ENCODE results near the gene CLCNKA. TPM values are rescaled to one million over a fixed set of nuclear protein-coding genes. Genes with fewer than 3 reads are reported as not detected.
A peak's percentile ranks its signal among the peaks of the same experiment; 100 is the strongest.
"Not testable (repeated sequence)": the region's sequence is repeated elsewhere in the genome, so short reads cannot be mapped to it uniquely, and the experiment has no call there.

Gene CLCNKA
- total RNA-seq, 8 experiments from 2014 or later: 0.04 to 0.35 TPM; not detected in 6

DNA sequence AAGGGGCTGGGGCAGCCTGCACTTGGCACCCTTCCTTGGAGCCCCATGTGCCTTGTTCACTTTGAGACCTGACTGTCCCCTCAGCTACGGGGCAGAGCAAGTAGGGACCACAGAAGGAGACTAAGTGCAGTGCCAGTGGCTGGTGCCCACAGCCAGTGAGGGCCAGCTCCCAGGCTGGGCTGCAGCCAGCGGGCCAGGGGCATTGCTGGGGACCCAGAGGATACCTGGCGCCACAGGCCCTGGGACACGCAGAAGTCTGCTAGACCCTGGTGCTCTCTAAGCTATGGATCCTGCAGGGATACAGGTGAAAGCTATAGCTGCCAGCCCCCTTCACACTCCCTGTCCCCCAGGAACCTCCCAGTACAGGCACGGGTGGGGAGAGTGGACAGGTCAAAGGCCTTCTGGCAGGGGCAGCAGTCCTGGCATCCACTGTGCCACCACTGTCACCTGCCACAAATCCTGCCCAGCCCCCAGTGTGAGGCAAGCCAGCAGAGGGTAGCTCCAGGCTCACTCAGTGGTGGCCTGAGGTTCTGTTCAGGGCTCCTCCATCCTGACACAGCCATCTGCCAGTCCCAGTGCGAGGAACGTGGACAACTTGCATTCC is 1.3 kb downstream of the CLCNKA start:
- no peak for ATAC-seq (replicated peaks in 6 of 8)
- H3K4me3 ChIP-seq: no peak overlapping the region
- no peak overlapping the region for H3K27ac ChIP-seq
- in situ Hi-C loops (cut with MboI; ENCODE audit: low pct_unique_long_range_greater_than_20kb in 2 of 9, low sequenced_read_pairs in 9 of 9, unreplicated experiment in 9 of 9): no loop called here
- 0 to 72% (median 51%) methylated on average over 1 to 4 of the region's 7 CpGs; no CpG with 5 or more reads in 6 of the 10 experiments for WGBS, 10 experiments
- peaks cover 29 to 31% of the 10 kb centered on the region in 2 donors for H3K4me1 ChIP-seq (replicated peaks in 1 of 2)

DNA sequence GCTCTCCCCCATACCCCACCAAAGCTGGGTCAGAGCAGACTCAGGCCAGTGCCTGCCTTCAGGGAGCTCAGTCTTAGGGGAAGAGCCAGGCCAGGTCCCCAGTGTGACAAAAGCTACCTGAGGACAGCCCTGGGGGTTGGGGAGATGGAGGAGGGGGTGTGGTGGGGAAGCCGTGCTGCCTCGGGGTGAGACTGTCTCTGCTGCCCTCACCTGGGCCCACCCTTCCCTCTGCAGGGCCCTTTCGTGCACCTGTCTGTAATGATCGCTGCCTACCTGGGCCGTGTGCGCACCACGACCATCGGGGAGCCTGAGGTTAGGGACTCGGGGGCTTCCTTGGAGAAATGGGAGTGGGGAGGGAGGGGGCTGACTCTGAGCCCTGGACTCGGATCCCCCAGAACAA is 4.5 kb downstream of the CLCNKA start:
- ATAC-seq (replicated peaks in 6 of 8); in situ Hi-C loops (cut with MboI; ENCODE audit: low pct_unique_long_range_greater_than_20kb in 2 of 9, low sequenced_read_pairs in 9 of 9, unreplicated experiment in 9 of 9); H3K4me3 ChIP-seq; H3K27ac ChIP-seq: not testable (repeated sequence)
- peaks cover 13 to 14% of the 10 kb centered on the region in 2 donors for H3K4me1 ChIP-seq (replicated peaks in 1 of 2)
- no CpG with 5 or more reads among the region's 10 CpGs for WGBS, 10 experiments

DNA sequence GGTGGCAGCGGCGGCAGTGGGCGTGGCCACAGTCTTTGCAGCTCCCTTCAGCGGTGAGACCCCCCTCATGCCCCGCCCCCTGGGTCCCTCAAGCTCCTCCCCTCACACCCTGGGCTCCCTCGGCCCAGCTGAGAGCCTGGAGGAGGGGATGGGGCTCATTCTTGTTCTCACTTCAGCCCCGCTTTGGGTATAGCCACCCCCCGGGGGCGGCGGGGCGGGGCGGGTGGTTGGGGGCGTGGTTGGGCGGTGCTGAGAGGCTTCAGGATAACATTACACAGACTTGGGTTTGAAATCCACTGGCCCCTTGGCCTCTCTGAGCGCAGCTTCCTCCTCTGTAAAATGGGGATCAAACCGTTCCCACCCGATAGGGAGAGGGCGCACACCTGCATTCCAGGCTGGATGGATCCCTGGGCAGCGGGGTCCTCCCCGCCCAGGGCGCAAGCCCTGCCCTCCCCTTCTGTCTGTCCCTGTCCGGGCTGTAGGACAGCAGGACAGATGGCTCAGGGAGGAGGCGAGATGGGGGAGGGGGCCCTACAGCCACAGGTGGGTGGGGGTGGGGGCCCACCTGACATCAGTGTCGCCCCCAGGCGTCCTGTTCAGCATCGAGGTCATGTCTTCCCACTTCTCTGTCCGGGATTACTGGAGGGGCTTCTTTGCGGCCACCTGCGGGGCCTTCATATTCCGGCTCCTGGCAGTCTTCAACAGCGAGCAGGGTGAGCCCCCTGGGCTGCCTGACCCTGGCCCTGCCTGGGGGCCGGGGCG is 5.1 kb downstream of the CLCNKA start:
- in situ Hi-C loops (cut with MboI; ENCODE audit: low pct_unique_long_range_greater_than_20kb in 2 of 9, low sequenced_read_pairs in 9 of 9, unreplicated experiment in 9 of 9): no loop called here
- Histone ChIP-seq H3K4me1 (replicated peaks in 1 of 2) (peaks cover 8 to 9% of the 10 kb centered on the region in 2 donors), H3K4me3 (peak overlapping the region in 2 of 5 donors; percentile 2), H3K27ac (no peak overlapping the region)
- 30 to 38% methylated on average over 2 of the region's 33 CpGs; no CpG with 5 or more reads in 8 of the 10 experiments for WGBS, 10 experiments
- ATAC-seq (replicated peaks in 6 of 8): peak; percentile 69 to 92 (median 87)

DNA sequence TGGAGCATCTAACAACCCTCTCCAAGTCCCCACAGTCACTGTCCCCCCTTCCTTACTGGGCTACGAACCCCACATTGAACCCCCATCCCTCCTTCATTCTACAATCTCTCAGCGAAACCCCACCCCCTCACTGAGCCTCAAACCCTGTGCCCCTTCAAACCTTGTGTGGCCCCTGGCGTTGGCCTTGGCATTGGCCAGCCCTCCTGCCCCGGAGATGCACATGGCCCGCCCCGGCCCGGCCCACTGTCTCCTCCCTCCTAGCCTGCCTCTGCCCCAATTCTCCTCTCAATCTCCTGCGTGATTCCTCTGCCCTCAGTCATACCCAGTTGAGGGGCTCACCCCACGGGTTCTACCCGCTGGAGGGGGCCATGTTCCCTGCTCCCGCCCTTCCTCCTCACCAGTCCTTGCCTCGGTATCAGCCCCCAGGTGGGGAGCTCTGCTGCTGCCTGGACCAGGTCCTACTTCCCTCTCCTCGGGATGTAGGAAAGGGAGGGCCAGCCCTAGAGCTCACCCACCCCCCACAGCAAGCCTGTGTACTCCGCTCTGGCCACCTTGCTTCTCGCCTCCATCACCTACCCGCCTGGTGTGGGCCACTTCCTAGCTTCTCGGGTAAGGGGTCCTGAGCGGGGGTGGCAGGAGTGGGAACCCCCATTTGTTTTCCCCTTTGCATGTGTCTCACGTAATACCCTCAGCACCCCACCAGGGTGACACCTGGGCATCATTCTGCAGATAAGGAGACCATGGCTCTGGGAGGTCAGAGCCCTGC is 6.6 kb downstream of the CLCNKA start:
- ATAC-seq (replicated peaks in 6 of 8): no peak
- WGBS, 10 experiments: 29 to 100% (median 69%) methylated on average over 1 to 8 of the region's 19 CpGs; no CpG with 5 or more reads in 4 of the 10 experiments
- Histone ChIP-seq H3K4me3 (no peak overlapping the region), H3K4me1 (replicated peaks in 1 of 2) (peaks cover 13 to 15% of the 10 kb centered on the region in 2 donors), H3K27ac (no peak overlapping the region)
- in situ Hi-C loops (cut with MboI; ENCODE audit: low pct_unique_long_range_greater_than_20kb in 2 of 9, low sequenced_read_pairs in 9 of 9, unreplicated experiment in 9 of 9): no loop called here

DNA sequence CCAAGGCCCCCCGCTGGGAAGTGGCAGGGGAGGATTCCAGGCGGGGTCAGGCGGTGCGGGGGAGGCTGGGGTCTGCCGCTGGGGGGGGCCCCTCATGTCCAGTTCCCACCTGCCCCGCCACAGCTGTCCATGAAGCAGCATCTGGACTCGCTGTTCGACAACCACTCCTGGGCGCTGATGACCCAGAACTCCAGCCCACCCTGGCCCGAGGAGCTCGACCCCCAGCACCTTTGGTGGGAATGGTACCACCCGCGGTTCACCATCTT is 7.1 kb downstream of the CLCNKA start:
- H3K4me1 ChIP-seq (replicated peaks in 1 of 2): peaks cover 13 to 15% of the 10 kb centered on the region in 2 donors
- H3K27ac ChIP-seq; ATAC-seq (replicated peaks in 6 of 8); in situ Hi-C loops (cut with MboI; ENCODE audit: low pct_unique_long_range_greater_than_20kb in 2 of 9, low sequenced_read_pairs in 9 of 9, unreplicated experiment in 9 of 9); H3K4me3 ChIP-seq: not testable (repeated sequence)
- WGBS, 10 experiments: 80 to 100% methylated on average over 1 to 3 of the region's 13 CpGs; no CpG with 5 or more reads in 8 of the 10 experiments

DNA sequence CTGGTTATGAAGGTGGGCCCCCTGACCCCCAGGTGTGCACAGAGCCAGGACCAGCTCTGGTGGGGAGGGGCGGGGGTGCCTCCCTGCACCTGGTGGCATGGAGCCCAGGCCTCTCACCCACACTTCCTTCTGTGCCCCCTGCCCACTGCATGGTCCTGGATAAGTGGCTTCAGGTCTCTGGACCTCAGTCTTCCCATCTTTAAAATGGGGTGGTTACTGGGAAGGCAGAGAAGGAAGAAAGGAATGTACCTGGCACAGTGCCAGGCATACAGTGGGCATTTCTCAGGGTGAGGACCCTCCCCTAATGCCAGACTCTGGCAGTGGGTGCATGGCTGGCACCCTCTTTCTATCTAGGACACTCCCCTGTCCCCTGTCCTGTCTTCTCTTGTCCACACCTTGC is 7.5 kb downstream of the CLCNKA start:
- Histone ChIP-seq H3K4me3 (no peak overlapping the region), H3K27ac (no peak overlapping the region), H3K4me1 (replicated peaks in 1 of 2) (peaks cover 13 to 15% of the 10 kb centered on the region in 2 donors)
- no peak for ATAC-seq (replicated peaks in 6 of 8)
- WGBS, 10 experiments: 100% methylated on average over 1 of the region's 1 CpG; no CpG with 5 or more reads in 7 of the 10 experiments
- in situ Hi-C loops (cut with MboI; ENCODE audit: low pct_unique_long_range_greater_than_20kb in 2 of 9, low sequenced_read_pairs in 9 of 9, unreplicated experiment in 9 of 9): no loop called here

DNA sequence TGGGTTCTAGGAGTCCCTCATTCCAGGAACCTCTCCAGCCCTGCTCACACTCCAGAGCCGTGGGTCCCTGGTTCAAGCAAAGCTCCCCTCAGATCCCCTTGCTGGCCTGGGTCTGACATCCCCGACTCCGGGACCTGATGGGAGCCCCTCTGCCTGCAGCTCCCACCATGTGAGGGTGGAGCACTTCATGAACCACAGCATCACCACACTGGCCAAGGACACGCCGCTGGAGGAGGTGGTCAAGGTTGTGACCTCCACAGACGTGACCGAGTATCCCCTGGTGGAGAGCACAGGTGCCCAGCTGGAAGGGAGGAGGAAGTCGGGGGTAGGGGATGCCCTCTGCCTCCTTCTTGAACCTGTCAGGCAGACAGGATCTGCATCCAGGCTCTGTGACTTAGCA is 9.7 kb downstream of the CLCNKA start:
- no peak overlapping the region for H3K4me3 ChIP-seq
- 74% methylated on average over 6 of the region's 8 CpGs; no CpG with 5 or more reads in 9 of the 10 experiments for WGBS, 10 experiments
- no peak overlapping the region for H3K27ac ChIP-seq
- peaks cover 13 to 15% of the 10 kb centered on the region in 2 donors for H3K4me1 ChIP-seq (replicated peaks in 1 of 2)
- ATAC-seq (replicated peaks in 6 of 8): no peak
- in situ Hi-C loops (cut with MboI; ENCODE audit: low pct_unique_long_range_greater_than_20kb in 2 of 9, low sequenced_read_pairs in 9 of 9, unreplicated experiment in 9 of 9): no loop called here

DNA sequence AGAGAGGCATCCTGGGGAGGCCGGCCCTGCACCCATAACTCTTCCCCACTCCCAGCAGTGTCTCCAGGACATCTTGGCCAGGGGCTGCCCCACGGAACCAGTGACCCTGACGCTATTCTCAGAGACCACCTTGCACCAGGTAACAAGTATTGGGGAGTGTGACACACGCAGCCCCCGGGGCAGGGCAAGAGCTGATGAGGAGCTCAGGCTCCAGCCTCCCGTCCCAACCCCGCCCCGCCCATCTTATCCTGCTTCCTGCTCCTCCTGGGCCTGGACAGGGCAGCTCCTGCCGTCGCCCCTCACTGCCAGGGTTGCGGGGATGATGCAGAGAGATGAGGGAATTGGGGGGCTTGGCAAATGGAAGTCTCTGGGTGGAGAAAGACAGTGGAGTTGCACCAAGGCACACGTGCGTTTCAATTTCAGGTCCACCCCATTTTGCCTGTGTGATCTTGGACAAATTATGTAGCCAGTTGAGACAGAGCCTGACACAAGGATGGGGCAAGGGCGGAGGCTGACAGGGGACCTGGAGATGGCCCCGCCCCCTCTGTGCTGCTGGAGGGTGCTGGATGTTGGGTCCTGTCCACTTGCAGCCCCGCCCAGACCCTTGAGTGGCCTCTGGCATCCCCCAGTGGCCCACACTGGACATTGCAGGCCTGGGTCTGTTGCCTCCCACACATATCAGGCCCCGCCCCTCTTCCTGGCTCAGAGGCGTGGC is 10.7 kb downstream of the CLCNKA start:
- peak; percentile 90 to 99 (median 92) for ATAC-seq (replicated peaks in 6 of 8)
- Histone ChIP-seq H3K4me1 (replicated peaks in 1 of 2) (peaks cover 5 to 8% of the 10 kb centered on the region in 2 donors), H3K27ac (no peak overlapping the region), H3K4me3 (no peak overlapping the region)
- 0 to 87% (median 24%) methylated on average over 1 to 4 of the region's 18 CpGs; no CpG with 5 or more reads in 4 of the 10 experiments for WGBS, 10 experiments
- in situ Hi-C loops (cut with MboI; ENCODE audit: low pct_unique_long_range_greater_than_20kb in 2 of 9, low sequenced_read_pairs in 9 of 9, unreplicated experiment in 9 of 9): no loop called here

DNA sequence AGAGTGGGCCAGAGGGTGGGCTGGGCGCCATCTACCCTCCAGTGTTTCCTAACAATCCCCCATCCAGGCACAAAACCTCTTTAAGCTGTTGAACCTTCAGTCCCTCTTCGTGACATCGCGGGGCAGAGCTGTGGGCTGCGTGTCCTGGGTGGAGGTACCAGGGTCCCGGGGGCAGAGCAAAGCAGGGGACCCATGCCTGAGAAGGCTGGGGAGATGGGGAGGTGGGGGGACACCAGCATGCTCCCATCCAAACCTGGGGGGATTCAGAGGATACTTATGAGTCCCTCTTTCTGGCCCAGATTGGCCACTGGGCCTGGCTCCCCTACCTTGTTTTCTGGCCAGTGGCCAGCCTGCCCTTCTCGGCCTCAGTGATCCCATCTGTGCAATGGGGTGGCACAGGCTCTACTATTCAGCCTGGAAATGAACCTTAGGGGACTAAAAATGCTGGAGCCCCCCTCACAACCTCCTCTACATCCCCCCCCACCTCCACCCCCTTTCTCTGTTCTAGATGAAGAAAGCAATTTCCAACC is 11.3 kb downstream of the CLCNKA start:
- H3K27ac ChIP-seq; H3K4me3 ChIP-seq; H3K4me1 ChIP-seq (replicated peaks in 1 of 2); ATAC-seq (replicated peaks in 6 of 8); in situ Hi-C loops (cut with MboI; ENCODE audit: low pct_unique_long_range_greater_than_20kb in 2 of 9, low sequenced_read_pairs in 9 of 9, unreplicated experiment in 9 of 9): not testable (repeated sequence)
- 54% methylated on average over 5 of the region's 7 CpGs; no CpG with 5 or more reads in 9 of the 10 experiments for WGBS, 10 experiments

DNA sequence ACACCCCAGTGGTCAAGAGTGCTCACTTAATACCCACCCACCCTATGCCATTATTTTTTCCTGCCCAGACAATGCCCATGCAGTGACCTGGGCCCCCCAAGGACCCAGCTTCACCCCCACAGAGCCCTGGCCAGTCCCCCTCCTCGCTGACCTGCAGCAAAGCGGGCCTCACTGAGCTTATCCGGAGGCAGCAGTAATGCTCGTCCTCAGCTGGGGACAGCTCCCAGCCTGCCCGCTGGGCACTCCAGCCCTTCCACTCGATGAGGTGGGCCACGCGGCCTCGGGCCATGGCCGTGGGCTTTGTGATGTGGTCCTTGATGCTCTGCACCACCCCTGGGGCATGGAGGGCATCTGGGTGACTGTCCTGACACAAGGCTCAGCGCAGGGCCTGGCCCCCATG is 14.6 kb downstream of the CLCNKA start:
- in situ Hi-C loops (cut with MboI; ENCODE audit: low pct_unique_long_range_greater_than_20kb in 2 of 9, low sequenced_read_pairs in 9 of 9, unreplicated experiment in 9 of 9); H3K4me3 ChIP-seq; ATAC-seq (replicated peaks in 6 of 8); H3K27ac ChIP-seq; H3K4me1 ChIP-seq (replicated peaks in 1 of 2): not testable (repeated sequence)
- no CpG with 5 or more reads among the region's 11 CpGs for WGBS, 10 experiments

DNA sequence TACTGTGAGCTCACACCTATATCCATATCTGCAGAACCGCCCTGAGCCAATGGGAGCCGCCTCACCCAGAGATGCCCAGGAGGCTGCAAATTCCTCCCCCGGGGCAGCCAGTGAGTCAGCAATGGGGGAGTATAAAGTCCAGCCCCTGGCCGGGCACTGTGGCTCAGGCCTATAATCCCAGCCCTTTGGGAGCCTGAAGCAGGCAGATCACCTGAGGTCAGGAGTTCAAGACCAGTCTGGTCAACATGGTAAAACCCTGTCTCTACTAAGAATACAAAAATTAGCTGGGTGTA is 16.7 kb downstream of the CLCNKA start:
- in situ Hi-C loops (cut with MboI; ENCODE audit: low pct_unique_long_range_greater_than_20kb in 2 of 9, low sequenced_read_pairs in 9 of 9, unreplicated experiment in 9 of 9): no loop called here
- peak in 3 of 8 experiments; percentile 29 to 52 (median 50) for ATAC-seq (replicated peaks in 6 of 8)
- H3K27ac ChIP-seq: no peak overlapping the region
- WGBS, 10 experiments: 80 to 89% (median 83%) methylated on average over 1 to 3 of the region's 4 CpGs; no CpG with 5 or more reads in 7 of the 10 experiments
- H3K4me3 ChIP-seq: no peak overlapping the region
- H3K4me1 ChIP-seq (replicated peaks in 1 of 2): peaks cover 3 to 5% of the 10 kb centered on the region in 2 donors

DNA sequence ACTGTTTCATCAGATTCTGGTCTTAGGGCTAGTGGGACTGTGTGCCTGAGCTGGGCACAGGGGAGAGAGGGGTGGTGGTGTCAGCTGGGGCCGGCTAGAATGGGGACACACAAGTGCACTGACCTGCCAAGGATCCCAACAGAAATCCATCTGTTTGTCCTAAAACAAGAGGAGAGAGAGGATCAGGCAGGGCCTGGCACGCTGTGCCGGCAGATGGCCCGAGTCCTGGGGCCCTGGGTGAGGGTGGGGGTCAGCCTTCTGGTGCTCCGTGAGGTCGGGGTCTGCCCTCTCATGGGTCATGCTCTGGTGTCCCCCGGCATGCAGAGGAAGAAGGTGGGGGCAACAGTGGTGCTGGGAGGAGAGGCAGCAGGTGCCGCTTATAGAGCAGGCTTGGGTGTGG is 18.0 kb downstream of the CLCNKA start:
- ATAC-seq (replicated peaks in 6 of 8); H3K27ac ChIP-seq; H3K4me3 ChIP-seq; in situ Hi-C loops (cut with MboI; ENCODE audit: low pct_unique_long_range_greater_than_20kb in 2 of 9, low sequenced_read_pairs in 9 of 9, unreplicated experiment in 9 of 9): not testable (repeated sequence)
- H3K4me1 ChIP-seq (replicated peaks in 1 of 2): peaks cover 6 to 11% of the 10 kb centered on the region in 2 donors
- 70 to 83% methylated on average over 2 to 3 of the region's 8 CpGs; no CpG with 5 or more reads in 8 of the 10 experiments for WGBS, 10 experiments
